Epithelial cell of esophagus (primary cell): Measurements from ENCODE around the gene LAPTM5.
A peak's percentile ranks its signal among the peaks of the same experiment; 100 is the strongest.

ENCODE experiments used
- DNase-seq: peaks from one replicate; pipeline ENCODE4 v3.0.0; 2010; ENCODE audit warnings: low read depth
- H3K4me3 ChIP-seq: 2 replicates; pipeline ENCODE4 v1.5.1; 2011; ENCODE audit warnings: mild to moderate bottlenecking, low read length, control low read depth
- CTCF ChIP-seq: IDR thresholded peaks from 2 replicates; pipeline ENCODE4 v1.5.1; 2011; ENCODE audit warnings: low read depth, mild to moderate bottlenecking, low read length, control low read depth, inconsistent platforms; ENCODE audit not compliant: insufficient read depth; ENCODE audit errors: missing control alignments

LAPTM5 gene

GRCh38 chr1:30718636-30719405 lies 38.8 kb downstream of the LAPTM5 start:
- peak; percentile 97 for DNase-seq
- H3K4me3 ChIP-seq = peak overlapping the region; percentile 67
- peak; percentile 83 for TF ChIP-seq CTCF

GRCh38 chr1:30718091-30718635 lies 39.4 kb downstream of the LAPTM5 start:
- TF ChIP-seq CTCF = no peak
- H3K4me3 ChIP-seq = peak overlapping the region; percentile 45
- DNase-seq = peak; percentile 97

GRCh38 chr1:30716646-30717045 lies 40.9 kb downstream of the LAPTM5 start:
- no peak for TF ChIP-seq CTCF
- H3K4me3 ChIP-seq = no peak overlapping the region
- DNase-seq = no peak

GRCh38 chr1:30715886-30716285 lies 41.7 kb downstream of the LAPTM5 start:
- DNase-seq = no peak
- no peak for TF ChIP-seq CTCF
- no peak overlapping the region for H3K4me3 ChIP-seq

- H3K4me3 ChIP-seq = no peak overlapping the region
- DNase-seq = no peak
- TF ChIP-seq CTCF = peak; percentile 51
These were observed 42.4 kb downstream of the LAPTM5 start for GRCh38 chr1:30715216-30715615.

GRCh38 chr1:30714536-30715090 lies 43.0 kb downstream of the LAPTM5 start:
- no peak for TF ChIP-seq CTCF
- DNase-seq = peak; percentile 58
- no peak overlapping the region for H3K4me3 ChIP-seq
